Neuronal stem cell (in vitro differentiated cells): ENCODE data around the gene PKP2.
"Not testable (repeated sequence)": the region's sequence is repeated elsewhere in the genome, so short reads cannot be mapped to it uniquely, and the experiment has no call there.

Experiments used
- DNase-seq: peaks from one replicate; pipeline ENCODE4 v3.0.0-alpha.2; 2013; ENCODE audit warnings: low spot score
- H2AFZ ChIP-seq: one replicate; pipeline ENCODE4 v1.6.1; 2013; ENCODE audit warnings: mild to moderate bottlenecking, low read length, inconsistent platforms
- H2AK5ac ChIP-seq: 2 replicates; pipeline ENCODE4 v1.6.1; 2013; ENCODE audit warnings: low read depth, mild to moderate bottlenecking, inconsistent platforms, low read length, moderate library complexity, mixed read lengths
- H2BK120ac ChIP-seq: 2 replicates; pipeline ENCODE4 v1.6.1; 2013; ENCODE audit warnings: low read depth, mild to moderate bottlenecking, inconsistent platforms, low read length, moderate library complexity, mixed read lengths
- H2BK12ac ChIP-seq: one replicate; pipeline ENCODE4 v1.6.1; 2013; ENCODE audit warnings: low read length, inconsistent platforms
- H2BK15ac ChIP-seq: 2 replicates; pipeline ENCODE4 v1.6.1; 2013; ENCODE audit warnings: mild to moderate bottlenecking, low read length, inconsistent platforms, mixed read lengths
- H2BK5ac ChIP-seq: one replicate; pipeline ENCODE4 v1.6.1; 2013; ENCODE audit warnings: inconsistent platforms, mild to moderate bottlenecking, low read length, moderate library complexity
- H3K14ac ChIP-seq: one replicate; pipeline ENCODE4 v1.6.1; 2013; ENCODE audit warnings: low read length, inconsistent platforms
- H3K18ac ChIP-seq: 2 replicates; pipeline ENCODE4 v1.6.1; 2013; ENCODE audit warnings: low read length, inconsistent platforms
- H3K23ac ChIP-seq: 2 replicates; pipeline ENCODE4 v1.6.1; 2013; ENCODE audit warnings: low read depth, mild to moderate bottlenecking, mixed read lengths, low read length, inconsistent platforms; ENCODE audit not compliant: poor library complexity
- H3K27ac ChIP-seq: replicated peaks from 3 replicates; pipeline ENCODE4 v1.5.1; 2013; ENCODE audit warnings: low read length, inconsistent platforms
- H3K27me3 ChIP-seq, 3 experiments: 2 replicates each; pipeline ENCODE4 v1.6.1; 2013; ENCODE audit warnings: low read length in 3 of 3, mild to moderate bottlenecking in 2 of 3, inconsistent platforms in 1 of 3, low read depth in 1 of 3, mixed read lengths in 1 of 3, moderate library complexity in 1 of 3; ENCODE audit not compliant: control insufficient read depth in 3 of 3, insufficient read depth in 3 of 3
- H3K36me3 ChIP-seq, 2 donors: replicated peaks in 1 of 2; 2 replicates each; pipeline ENCODE4 v1.6.1; 2013; ENCODE audit warnings: low read length in 2 of 2; ENCODE audit not compliant: control insufficient read depth in 2 of 2, insufficient read depth in 2 of 2
- H3K4ac ChIP-seq: 2 replicates; pipeline ENCODE4 v1.6.1; 2013; ENCODE audit warnings: inconsistent platforms, mild to moderate bottlenecking, low read length, moderate library complexity
- H3K4me1 ChIP-seq, 2 donors: 1 replicate in 1 of 2; 2 replicates in 1 of 2; pipeline ENCODE4 v1.6.1; 2013; ENCODE audit warnings: low read length in 2 of 2, low read depth in 1 of 2; ENCODE audit not compliant: control insufficient read depth in 2 of 2, insufficient read depth in 1 of 2
- H3K4me2 ChIP-seq: one replicate; pipeline ENCODE4 v1.6.1; 2013; ENCODE audit warnings: mild to moderate bottlenecking, low read length, inconsistent platforms; ENCODE audit not compliant: insufficient read depth, poor library complexity, severe bottlenecking
- H3K4me3 ChIP-seq, 2 donors: 2 replicates each; pipeline ENCODE4 v1.5.1; 2013; ENCODE audit warnings: low read length in 2 of 2, mild to moderate bottlenecking in 2 of 2, inconsistent platforms in 1 of 2, moderate library complexity in 1 of 2
- H3K79me1 ChIP-seq: one replicate; pipeline ENCODE4 v1.6.1; 2013; ENCODE audit warnings: low read depth, mild to moderate bottlenecking, inconsistent platforms, low read length, moderate library complexity
- H3K9ac ChIP-seq: one replicate; pipeline ENCODE4 v1.6.1; 2013; ENCODE audit warnings: mild to moderate bottlenecking, low read depth, low read length, inconsistent platforms; ENCODE audit not compliant: poor library complexity
- H3K9me3 ChIP-seq, 2 donors: replicated peaks in 1 of 2; 2 replicates each; pipeline versions ENCODE3 to v1.6.1; 2013; ENCODE audit warnings: low read length in 2 of 2, mild to moderate bottlenecking in 2 of 2, inconsistent platforms in 1 of 2, low read depth in 1 of 2, mixed read lengths in 1 of 2, moderate library complexity in 1 of 2; ENCODE audit not compliant: control insufficient read depth in 2 of 2, insufficient read depth in 1 of 2
- H4K8ac ChIP-seq: one replicate; pipeline ENCODE4 v1.6.1; 2013; ENCODE audit warnings: low read depth, mild to moderate bottlenecking, inconsistent platforms, low read length, moderate library complexity
- H4K91ac ChIP-seq: one replicate; pipeline ENCODE4 v1.6.1; 2013; ENCODE audit warnings: low read length, low read depth, mild to moderate bottlenecking, inconsistent platforms; ENCODE audit not compliant: poor library complexity
- WGBS, 2 donors: extraction: QIAGEN DNeasy Blood & Tissue Kit; methylation state at CpG; one replicate each; pipeline ENCODE4 v1.1.7; 2013; ENCODE audit warnings: missing lambda C conversion rate in 2 of 2, mixed read lengths in 1 of 2; ENCODE audit not compliant: insufficient read length in 2 of 2, insufficient replicate concordance in 1 of 2; ENCODE audit errors: extremely low coverage in 2 of 2; 5-methylcytosine and 5-hydroxymethylcytosine counted together

Gene PKP2

GRCh38 chr12:32864731-32865130 lies 31.8 kb downstream of the PKP2 start:
- no CpG with 5 or more reads among the region's 2 CpGs for WGBS, 2 donors
- H3K4me1 ChIP-seq = no peaks in the 10 kb centered on the region
- no peak overlapping the region for H3K4me2 ChIP-seq

GRCh38 chr12:32863128-32863527 lies 33.4 kb downstream of the PKP2 start:
- H3K14ac ChIP-seq = no peak overlapping the region
- no peak overlapping the region for H2BK5ac ChIP-seq
- H3K18ac ChIP-seq = no peak overlapping the region
- no peak overlapping the region for H3K27ac ChIP-seq
- H2AK5ac ChIP-seq = no peak overlapping the region
- H2BK15ac ChIP-seq = no peak overlapping the region
- no peak overlapping the region for H3K4me2 ChIP-seq
- no peak overlapping the region for H3K9ac ChIP-seq
- no peak overlapping the region for H2AFZ ChIP-seq
- no peak overlapping the region for H3K4me3 ChIP-seq
- no peaks in the 10 kb centered on the region for H3K36me3 ChIP-seq
- no CpG with 5 or more reads among the region's 7 CpGs for WGBS, 2 donors
- H3K4me1 ChIP-seq = no peaks in the 10 kb centered on the region
- no peak overlapping the region for H2BK12ac ChIP-seq
- DNase-seq = no peak
- H2BK120ac ChIP-seq = no peak overlapping the region
- no peak overlapping the region for H3K4ac ChIP-seq
- no peak overlapping the region for H4K91ac ChIP-seq
- no peak overlapping the region for H4K8ac ChIP-seq
- no peaks in the 10 kb centered on the region for H3K9me3 ChIP-seq
- no peaks in the 10 kb centered on the region for H3K27me3 ChIP-seq
- H3K79me1 ChIP-seq = no peaks in the 10 kb centered on the region
- no peak overlapping the region for H3K23ac ChIP-seq

More at GRCh38 chr12:32864731-32865130, 31.8 kb downstream of the PKP2 start:
- Histone ChIP-seq H3K9me3 (no peaks in the 10 kb centered on the region), H2BK15ac (no peak overlapping the region), H2BK5ac (no peak overlapping the region), H3K36me3 (no peaks in the 10 kb centered on the region), H4K91ac (no peak overlapping the region), H2BK120ac (no peak overlapping the region), H3K18ac (no peak overlapping the region), H3K27ac (no peak overlapping the region), H3K4me3 (no peak overlapping the region), H2AK5ac (no peak overlapping the region), H3K27me3 (no peaks in the 10 kb centered on the region), H3K4ac (no peak overlapping the region), H3K14ac (no peak overlapping the region), H3K23ac (no peak overlapping the region), H3K9ac (no peak overlapping the region), H2BK12ac (no peak overlapping the region), H4K8ac (no peak overlapping the region), H3K79me1 (no peaks in the 10 kb centered on the region), H2AFZ (no peak overlapping the region)
- DNase-seq = no peak

GRCh38 chr12:32861658-32862057 lies 34.9 kb downstream of the PKP2 start:
- H2BK120ac ChIP-seq, H3K27ac ChIP-seq, H3K27me3 ChIP-seq, H3K23ac ChIP-seq, H4K8ac ChIP-seq, H3K4me1 ChIP-seq, DNase-seq, H3K79me1 ChIP-seq, H3K14ac ChIP-seq, H2BK12ac ChIP-seq, H4K91ac ChIP-seq, H3K4me3 ChIP-seq, H3K4ac ChIP-seq, H3K36me3 ChIP-seq, H2BK15ac ChIP-seq, H2AFZ ChIP-seq, H3K18ac ChIP-seq, H2BK5ac ChIP-seq, H2AK5ac ChIP-seq, H3K4me2 ChIP-seq, H3K9ac ChIP-seq, H3K9me3 ChIP-seq: not testable (repeated sequence)
- no CpG with 5 or more reads among the region's 2 CpGs for WGBS, 2 donors

GRCh38 chr12:32860192-32860591 lies 36.4 kb downstream of the PKP2 start:
- Histone ChIP-seq H3K18ac (no peak overlapping the region), H2BK15ac (no peak overlapping the region), H2BK5ac (no peak overlapping the region), H3K4me1 (no peaks in the 10 kb centered on the region), H3K4ac (no peak overlapping the region), H3K27me3 (no peaks in the 10 kb centered on the region), H3K36me3 (no peaks in the 10 kb centered on the region), H4K91ac (no peak overlapping the region), H3K79me1 (no peaks in the 10 kb centered on the region), H3K4me3 (no peak overlapping the region), H2BK120ac (no peak overlapping the region), H3K23ac (no peak overlapping the region), H2AFZ (no peak overlapping the region), H2BK12ac (no peak overlapping the region), H3K4me2 (no peak overlapping the region), H2AK5ac (no peak overlapping the region), H3K9me3 (no peaks in the 10 kb centered on the region), H3K27ac (no peak overlapping the region), H3K9ac (no peak overlapping the region), H4K8ac (no peak overlapping the region), H3K14ac (no peak overlapping the region)
- DNase-seq = no peak
